Measurements from ENCODE around the gene EHD4. TPM values are rescaled to one million over a fixed set of nuclear protein-coding genes. Genes with fewer than 3 reads are reported as not detected.

Gene EHD4
- total and polyA plus RNA-seq, 9 of the 15 experiments (the other 6 are each of a cell fraction or from before 2014, with no cell fraction given) = 0.89 to 10.3 (median 6.4) TPM

GRCh38 chr15:41955100-41955499 is 17.3 kb downstream of the EHD4 start (continued):
- TF ChIP-seq ZFP36 (IDR thresholded peaks at IDR 0.05; ENCODE audit: low read depth, low read length, partially characterized antibody) = peak; percentile 83
- TF ChIP-seq ATF7 (IDR thresholded peaks at IDR 0.05) = no peak
- no peak for TF ChIP-seq CBX2 (IDR thresholded peaks at IDR 0.05; ENCODE audit: insufficient read depth, low read length, poor library complexity, severe bottlenecking)
- no peak for TF ChIP-seq DLX4 (CRISPR knock-in tag; IDR thresholded peaks at IDR 0.05)
- TF ChIP-seq ILK (tag; IDR thresholded peaks at IDR 0.05; ENCODE audit: borderline replicate concordance, low read depth) = no peak

- no peak overlapping the region for H2AFZ ChIP-seq (ENCODE audit: low read depth, low read length)
- WGBS (ENCODE audit: insufficient coverage, low coverage, missing lambda C conversion rate) = 46% methylated on average over 5 of the region's 6 CpGs
- BruUV-seq (replicated peaks) = no TSS peak
- H3K36me3 ChIP-seq (ENCODE audit: control insufficient read depth, insufficient read depth, low read length) = peaks cover 18% of the 10 kb centered on the region; the same call in 2 of the 3 replicates
- CTCF ChIA-PET (ENCODE audit: low intra/inter-chr PET ratio) = no interaction called here
- H3K4me2 ChIP-seq (ENCODE audit: insufficient read depth, low read length) = no peak overlapping the region
- no peaks in the 10 kb centered on the region; a peak in 2 of 5 replicates for H3K4me1 ChIP-seq (replicated peaks in 1 of 2; ENCODE audit: control insufficient read depth in 2 of 2, insufficient read depth in 2 of 2, low read length in 2 of 2)
- intact Hi-C loops (cut with micrococcal nuclease) = no loop called here
- no peaks in the 10 kb centered on the region for H3K27me3 ChIP-seq (ENCODE audit: control insufficient read depth in 2 of 2, insufficient read depth in 2 of 2, low read length in 2 of 2)
- no peaks in the 10 kb centered on the region; the same call in 1 of the 2 replicates for H4K20me1 ChIP-seq (replicated peaks; ENCODE audit: control insufficient read depth, insufficient read depth, low read length)
- H3K9me1 ChIP-seq (ENCODE audit: control insufficient read depth, insufficient read depth, low read length) = no peaks in the 10 kb centered on the region
- DNase-seq (ENCODE audit: extremely low read depth in 1 of 4, low spot score in 3 of 4) (no peak), ATAC-seq (no peak), FAIRE-seq (no peak)
- in situ Hi-C loops (cut with MboI) = no loop called here
- POLR2A ChIA-PET = interaction anchor here (0.8 to 1.2 kb wide), 2 partner anchors 11 to 77 kb away, joined by 3 to 5 read pairs; no protein-coding TSS in a partner anchor
- H3K4me3 ChIP-seq = no peak overlapping the region
- no peaks in the 10 kb centered on the region for H3K9me3 ChIP-seq (replicated peaks; ENCODE audit: control insufficient read depth, insufficient read depth, low read depth, low read length)
- H3K27ac ChIP-seq (ENCODE audit: extremely low read depth, low read depth, low read length) = no peak overlapping the region
- peak overlapping the region in 1 of 2 experiments; percentile 60; a peak in 1 of 4 replicates for H3K9ac ChIP-seq (ENCODE audit: insufficient read depth in 1 of 2, low read depth in 2 of 2, low read length in 2 of 2)
- H3K79me2 ChIP-seq (ENCODE audit: control insufficient read depth, insufficient read depth, low read length) = no peaks in the 10 kb centered on the region
- TF ChIP-seq BRCA1 (IDR thresholded peaks at IDR 0.05) (no peak), BRCA1 (CRISPR knock-in tag; IDR thresholded peaks at IDR 0.05) (no peak), ZNF507 (tag; conservative IDR thresholded peaks at IDR 0.05) (no peak), CUX1 (CRISPR knock-in tag; IDR thresholded peaks at IDR 0.05) (no peak), THRA (IDR thresholded peaks at IDR 0.05) (no peak), HMGN3 (IDR thresholded peaks at IDR 0.05; ENCODE audit: borderline replicate concordance, extremely low read depth, insufficient read length, low read depth, low read length) (no peak)
These were observed 18.3 kb downstream of the EHD4 start for GRCh38 chr15:41954036-41954435.

All from K562 (cell line).